Neuronal stem cell (in vitro differentiated cells): Measurements from ENCODE around the gene RNF208.

Source experiments
- DNase-seq: peaks from one replicate; pipeline ENCODE4 v3.0.0-alpha.2; 2013; ENCODE audit warnings: low spot score
- H2AFZ ChIP-seq: one replicate; pipeline ENCODE4 v1.6.1; 2013; ENCODE audit warnings: mild to moderate bottlenecking, low read length, inconsistent platforms
- H2AK5ac ChIP-seq: 2 replicates; pipeline ENCODE4 v1.6.1; 2013; ENCODE audit warnings: low read depth, mild to moderate bottlenecking, inconsistent platforms, low read length, moderate library complexity, mixed read lengths
- H2BK120ac ChIP-seq: 2 replicates; pipeline ENCODE4 v1.6.1; 2013; ENCODE audit warnings: low read depth, mild to moderate bottlenecking, inconsistent platforms, low read length, moderate library complexity, mixed read lengths
- H2BK12ac ChIP-seq: one replicate; pipeline ENCODE4 v1.6.1; 2013; ENCODE audit warnings: low read length, inconsistent platforms
- H2BK15ac ChIP-seq: 2 replicates; pipeline ENCODE4 v1.6.1; 2013; ENCODE audit warnings: mild to moderate bottlenecking, low read length, inconsistent platforms, mixed read lengths
- H2BK5ac ChIP-seq: one replicate; pipeline ENCODE4 v1.6.1; 2013; ENCODE audit warnings: inconsistent platforms, mild to moderate bottlenecking, low read length, moderate library complexity
- H3K14ac ChIP-seq: one replicate; pipeline ENCODE4 v1.6.1; 2013; ENCODE audit warnings: low read length, inconsistent platforms
- H3K18ac ChIP-seq: 2 replicates; pipeline ENCODE4 v1.6.1; 2013; ENCODE audit warnings: low read length, inconsistent platforms
- H3K23ac ChIP-seq: 2 replicates; pipeline ENCODE4 v1.6.1; 2013; ENCODE audit warnings: low read depth, mild to moderate bottlenecking, mixed read lengths, low read length, inconsistent platforms; ENCODE audit not compliant: poor library complexity
- H3K27ac ChIP-seq: replicated peaks from 3 replicates; pipeline ENCODE4 v1.5.1; 2013; ENCODE audit warnings: low read length, inconsistent platforms
- H3K27me3 ChIP-seq, 3 experiments: 2 replicates each; pipeline ENCODE4 v1.6.1; 2013; ENCODE audit warnings: low read length in 3 of 3, mild to moderate bottlenecking in 2 of 3, inconsistent platforms in 1 of 3, low read depth in 1 of 3, mixed read lengths in 1 of 3, moderate library complexity in 1 of 3; ENCODE audit not compliant: control insufficient read depth in 3 of 3, insufficient read depth in 3 of 3
- H3K36me3 ChIP-seq, 2 donors: replicated peaks in 1 of 2; 2 replicates each; pipeline ENCODE4 v1.6.1; 2013; ENCODE audit warnings: low read length in 2 of 2; ENCODE audit not compliant: control insufficient read depth in 2 of 2, insufficient read depth in 2 of 2
- H3K4ac ChIP-seq: 2 replicates; pipeline ENCODE4 v1.6.1; 2013; ENCODE audit warnings: inconsistent platforms, mild to moderate bottlenecking, low read length, moderate library complexity
- H3K4me1 ChIP-seq, 2 donors: 1 replicate in 1 of 2; 2 replicates in 1 of 2; pipeline ENCODE4 v1.6.1; 2013; ENCODE audit warnings: low read length in 2 of 2, low read depth in 1 of 2; ENCODE audit not compliant: control insufficient read depth in 2 of 2, insufficient read depth in 1 of 2
- H3K4me2 ChIP-seq: one replicate; pipeline ENCODE4 v1.6.1; 2013; ENCODE audit warnings: mild to moderate bottlenecking, low read length, inconsistent platforms; ENCODE audit not compliant: insufficient read depth, poor library complexity, severe bottlenecking
- H3K4me3 ChIP-seq, 2 donors: 2 replicates each; pipeline ENCODE4 v1.5.1; 2013; ENCODE audit warnings: low read length in 2 of 2, mild to moderate bottlenecking in 2 of 2, inconsistent platforms in 1 of 2, moderate library complexity in 1 of 2
- H3K79me1 ChIP-seq: one replicate; pipeline ENCODE4 v1.6.1; 2013; ENCODE audit warnings: low read depth, mild to moderate bottlenecking, inconsistent platforms, low read length, moderate library complexity
- H3K9ac ChIP-seq: one replicate; pipeline ENCODE4 v1.6.1; 2013; ENCODE audit warnings: mild to moderate bottlenecking, low read depth, low read length, inconsistent platforms; ENCODE audit not compliant: poor library complexity
- H3K9me3 ChIP-seq, 2 donors: replicated peaks in 1 of 2; 2 replicates each; pipeline versions ENCODE3 to v1.6.1; 2013; ENCODE audit warnings: low read length in 2 of 2, mild to moderate bottlenecking in 2 of 2, inconsistent platforms in 1 of 2, low read depth in 1 of 2, mixed read lengths in 1 of 2, moderate library complexity in 1 of 2; ENCODE audit not compliant: control insufficient read depth in 2 of 2, insufficient read depth in 1 of 2
- H4K8ac ChIP-seq: one replicate; pipeline ENCODE4 v1.6.1; 2013; ENCODE audit warnings: low read depth, mild to moderate bottlenecking, inconsistent platforms, low read length, moderate library complexity
- H4K91ac ChIP-seq: one replicate; pipeline ENCODE4 v1.6.1; 2013; ENCODE audit warnings: low read length, low read depth, mild to moderate bottlenecking, inconsistent platforms; ENCODE audit not compliant: poor library complexity
- WGBS, 2 donors: extraction: QIAGEN DNeasy Blood & Tissue Kit; methylation state at CpG; one replicate each; pipeline ENCODE4 v1.1.7; 2013; ENCODE audit warnings: missing lambda C conversion rate in 2 of 2, mixed read lengths in 1 of 2; ENCODE audit not compliant: insufficient read length in 2 of 2, insufficient replicate concordance in 1 of 2; ENCODE audit errors: extremely low coverage in 2 of 2; 5-methylcytosine and 5-hydroxymethylcytosine counted together

Gene RNF208

GRCh38 chr9:137206602-137207001, 15.4 kb downstream of the RNF208 start:
- H2BK5ac ChIP-seq: no peak overlapping the region
- H3K4me3 ChIP-seq: peak overlapping the region in 1 of 2 donors; percentile 99
- peaks cover 0 to 1% of the 10 kb centered on the region in 2 donors for H3K9me3 ChIP-seq
- no peak overlapping the region for H2AFZ ChIP-seq
- H2BK15ac ChIP-seq: no peak overlapping the region
- H3K4me1 ChIP-seq: peaks cover 13 to 18% of the 10 kb centered on the region in 2 donors
- H3K36me3 ChIP-seq: peaks cover 12 to 47% of the 10 kb centered on the region in 2 donors
- H4K8ac ChIP-seq: no peak overlapping the region
- H3K9ac ChIP-seq: no peak overlapping the region
- H3K4me2 ChIP-seq: peak overlapping the region; percentile 69
- H3K18ac ChIP-seq: no peak overlapping the region
- no peak for DNase-seq
- no peak overlapping the region for H3K14ac ChIP-seq
- H2AK5ac ChIP-seq: no peak overlapping the region
- H3K23ac ChIP-seq: no peak overlapping the region
- WGBS, 2 donors: no CpG with 5 or more reads among the region's 7 CpGs
- H3K27ac ChIP-seq: no peak overlapping the region
- H3K4ac ChIP-seq: no peak overlapping the region
- H3K79me1 ChIP-seq: peaks cover 10% of the 10 kb centered on the region
- no peaks in the 10 kb centered on the region for H3K27me3 ChIP-seq
- H2BK12ac ChIP-seq: no peak overlapping the region
- H2BK120ac ChIP-seq: no peak overlapping the region
- H4K91ac ChIP-seq: no peak overlapping the region

- H3K23ac ChIP-seq: peak within 1 kb of the TSS; percentile 99
- no CpG with 5 or more reads among the region's 98 CpGs for WGBS, 2 donors
- no peak within 1 kb of the TSS for H2BK15ac ChIP-seq
- no peak within 1 kb of the TSS for H3K4ac ChIP-seq
- no peak within 1 kb of the TSS for H4K91ac ChIP-seq
- H2BK12ac ChIP-seq: no peak within 1 kb of the TSS
- peaks cover 10% of the 10 kb centered on the region for H3K79me1 ChIP-seq
- peak within 1 kb of the TSS; percentile 95 for H3K9ac ChIP-seq
- H3K18ac ChIP-seq: peak within 1 kb of the TSS; percentile 92
- peak within 1 kb of the TSS; percentile 81 for H3K4me2 ChIP-seq
- no peaks in the 10 kb centered on the region for H3K27me3 ChIP-seq
- peak within 1 kb of the TSS; percentile 88 for H2AFZ ChIP-seq
- no peak within 1 kb of the TSS for H3K27ac ChIP-seq
- no peak within 1 kb of the TSS for H2BK120ac ChIP-seq
- peak within 1 kb of the TSS; percentile 83 for H2BK5ac ChIP-seq
- H3K4me3 ChIP-seq: peak within 1 kb of the TSS; percentile 92 to 99
- H4K8ac ChIP-seq: no peak within 1 kb of the TSS
- peak within 1 kb of the TSS; percentile 92 for H2AK5ac ChIP-seq
- H3K9me3 ChIP-seq: peaks cover 0 to 1% of the 10 kb centered on the region in 2 donors
- DNase-seq: peak; percentile 86
- peaks cover 12 to 38% of the 10 kb centered on the region in 2 donors for H3K36me3 ChIP-seq
- H3K4me1 ChIP-seq: peaks cover 18 to 21% of the 10 kb centered on the region in 2 donors
- H3K14ac ChIP-seq: no peak within 1 kb of the TSS
Observed at GRCh38 chr9:137205126-137206069, 16.6 kb downstream of the RNF208 start, which contains the start of the genes NDOR1 and TMEM203. Gene NDOR1 (plus strand): TSS chr9:137205700. CDS start chr9:137205778, 78 bp downstream. Gene TMEM203 (minus strand): TSS chr9:137205648. CDS start chr9:137205414, 234 bp downstream.

DNA sequence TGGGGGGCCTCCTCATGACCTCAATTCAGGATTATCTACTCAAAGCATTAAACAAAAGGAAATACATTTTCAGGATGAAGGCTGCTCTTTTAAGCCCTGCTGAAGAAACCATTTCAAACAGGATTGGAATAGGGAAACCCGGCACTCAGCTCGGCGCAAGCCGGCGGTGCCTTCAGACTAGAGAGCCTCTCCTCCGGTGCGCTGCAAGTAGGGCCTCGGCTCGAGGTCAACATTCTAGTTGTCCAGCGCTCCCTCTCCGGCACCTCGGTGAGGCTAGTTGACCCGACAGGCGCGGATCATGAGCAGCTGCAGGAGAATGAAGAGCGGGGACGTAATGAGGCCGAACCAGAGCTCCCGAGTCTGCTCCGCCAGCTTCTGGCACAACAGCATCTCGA, 17.3 kb downstream of the RNF208 start:
- H4K8ac ChIP-seq: no peak overlapping the region
- H3K4ac ChIP-seq: no peak overlapping the region
- peak overlapping the region; percentile 92 for H2AK5ac ChIP-seq
- no CpG with 5 or more reads among the region's 21 CpGs for WGBS, 2 donors
- H3K18ac ChIP-seq: no peak overlapping the region
- DNase-seq: no peak
- H3K79me1 ChIP-seq: peaks cover 10% of the 10 kb centered on the region
- peaks cover 0 to 1% of the 10 kb centered on the region in 2 donors for H3K9me3 ChIP-seq
- no peak overlapping the region for H2BK5ac ChIP-seq
- H3K9ac ChIP-seq: peak overlapping the region; percentile 92
- no peak overlapping the region for H3K27ac ChIP-seq
- peak overlapping the region; percentile 92 to 99 for H3K4me3 ChIP-seq
- H3K36me3 ChIP-seq: peaks cover 12 to 37% of the 10 kb centered on the region in 2 donors
- no peak overlapping the region for H3K23ac ChIP-seq
- no peak overlapping the region for H3K14ac ChIP-seq
- H2BK15ac ChIP-seq: no peak overlapping the region
- H2AFZ ChIP-seq: peak overlapping the region; percentile 88
- peak overlapping the region; percentile 81 for H3K4me2 ChIP-seq
- H2BK12ac ChIP-seq: no peak overlapping the region
- H4K91ac ChIP-seq: no peak overlapping the region
- peaks cover 18 to 21% of the 10 kb centered on the region in 2 donors for H3K4me1 ChIP-seq
- no peaks in the 10 kb centered on the region for H3K27me3 ChIP-seq
- no peak overlapping the region for H2BK120ac ChIP-seq

GRCh38 chr9:137202966-137203365, 19.1 kb downstream of the RNF208 start:
- no peak overlapping the region for H2AK5ac ChIP-seq
- H3K9me3 ChIP-seq: no peaks in the 10 kb centered on the region
- peaks cover 24 to 37% of the 10 kb centered on the region in 2 donors for H3K4me1 ChIP-seq
- H3K14ac ChIP-seq: no peak overlapping the region
- no peak overlapping the region for H3K23ac ChIP-seq
- H2BK5ac ChIP-seq: no peak overlapping the region
- no peak overlapping the region for H3K4me2 ChIP-seq
- WGBS, 2 donors: no CpG with 5 or more reads among the region's 8 CpGs
- no peak overlapping the region for H2BK15ac ChIP-seq
- H4K91ac ChIP-seq: no peak overlapping the region
- H2AFZ ChIP-seq: no peak overlapping the region
- no peak overlapping the region for H3K27ac ChIP-seq
- no peak overlapping the region for H3K4ac ChIP-seq
- no peak overlapping the region for H4K8ac ChIP-seq
- no peak for DNase-seq
- H3K36me3 ChIP-seq: peaks cover 7 to 24% of the 10 kb centered on the region in 2 donors
- no peak overlapping the region for H3K9ac ChIP-seq
- no peaks in the 10 kb centered on the region for H3K27me3 ChIP-seq
- H2BK12ac ChIP-seq: no peak overlapping the region
- peaks cover 15% of the 10 kb centered on the region for H3K79me1 ChIP-seq
- H3K4me3 ChIP-seq: no peak overlapping the region
- no peak overlapping the region for H2BK120ac ChIP-seq
- H3K18ac ChIP-seq: no peak overlapping the region
